Measurements from ENCODE around the gene CACNA2D2.

GRCh38 chr3:50334339-50335075 lies 168.9 kb downstream of the CACNA2D2 start:
- TF ChIP-seq BHLHE40 (IDR thresholded peaks at IDR 0.05; ENCODE audit: borderline replicate concordance) (no peak), HDGF (IDR thresholded peaks at IDR 0.05; ENCODE audit: borderline replicate concordance) (no peak), SUZ12 (IDR thresholded peaks at IDR 0.05) (no peak), FOXM1 (IDR thresholded peaks at IDR 0.05; ENCODE audit: borderline replicate concordance) (no peak), ZNF384 (IDR thresholded peaks at IDR 0.05) (no peak)

Data from HEK293T (cell line).